22Rv1 (cell line): ENCODE data around the gene TTLL6.

Experiments used
- ZFX ChIP-seq: fragments of 450-650 bp; IDR thresholded peaks from 2 replicates; pipeline ENCODE4 v1.6.1; 2017; ENCODE audit warnings: antibody characterized with exemption, borderline replicate concordance
- TF ChIP-seq, protein P1 (sequence below): fragments of 450-650 bp; IDR thresholded peaks from 2 replicates; pipeline ENCODE4 v1.5.1; 2017; ENCODE audit warnings: mild to moderate bottlenecking

- TF ChIP-seq, protein P1, sequence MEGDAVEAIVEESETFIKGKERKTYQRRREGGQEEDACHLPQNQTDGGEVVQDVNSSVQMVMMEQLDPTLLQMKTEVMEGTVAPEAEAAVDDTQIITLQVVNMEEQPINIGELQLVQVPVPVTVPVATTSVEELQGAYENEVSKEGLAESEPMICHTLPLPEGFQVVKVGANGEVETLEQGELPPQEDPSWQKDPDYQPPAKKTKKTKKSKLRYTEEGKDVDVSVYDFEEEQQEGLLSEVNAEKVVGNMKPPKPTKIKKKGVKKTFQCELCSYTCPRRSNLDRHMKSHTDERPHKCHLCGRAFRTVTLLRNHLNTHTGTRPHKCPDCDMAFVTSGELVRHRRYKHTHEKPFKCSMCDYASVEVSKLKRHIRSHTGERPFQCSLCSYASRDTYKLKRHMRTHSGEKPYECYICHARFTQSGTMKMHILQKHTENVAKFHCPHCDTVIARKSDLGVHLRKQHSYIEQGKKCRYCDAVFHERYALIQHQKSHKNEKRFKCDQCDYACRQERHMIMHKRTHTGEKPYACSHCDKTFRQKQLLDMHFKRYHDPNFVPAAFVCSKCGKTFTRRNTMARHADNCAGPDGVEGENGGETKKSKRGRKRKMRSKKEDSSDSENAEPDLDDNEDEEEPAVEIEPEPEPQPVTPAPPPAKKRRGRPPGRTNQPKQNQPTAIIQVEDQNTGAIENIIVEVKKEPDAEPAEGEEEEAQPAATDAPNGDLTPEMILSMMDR: no peak
- no peak for TF ChIP-seq ZFX
Measured at GRCh38 chr17:48825446-48826381, 8.7 kb upstream of the TTLL6 start.
